ENCODE measurements around the gene KRTAP5-5.

DNA sequence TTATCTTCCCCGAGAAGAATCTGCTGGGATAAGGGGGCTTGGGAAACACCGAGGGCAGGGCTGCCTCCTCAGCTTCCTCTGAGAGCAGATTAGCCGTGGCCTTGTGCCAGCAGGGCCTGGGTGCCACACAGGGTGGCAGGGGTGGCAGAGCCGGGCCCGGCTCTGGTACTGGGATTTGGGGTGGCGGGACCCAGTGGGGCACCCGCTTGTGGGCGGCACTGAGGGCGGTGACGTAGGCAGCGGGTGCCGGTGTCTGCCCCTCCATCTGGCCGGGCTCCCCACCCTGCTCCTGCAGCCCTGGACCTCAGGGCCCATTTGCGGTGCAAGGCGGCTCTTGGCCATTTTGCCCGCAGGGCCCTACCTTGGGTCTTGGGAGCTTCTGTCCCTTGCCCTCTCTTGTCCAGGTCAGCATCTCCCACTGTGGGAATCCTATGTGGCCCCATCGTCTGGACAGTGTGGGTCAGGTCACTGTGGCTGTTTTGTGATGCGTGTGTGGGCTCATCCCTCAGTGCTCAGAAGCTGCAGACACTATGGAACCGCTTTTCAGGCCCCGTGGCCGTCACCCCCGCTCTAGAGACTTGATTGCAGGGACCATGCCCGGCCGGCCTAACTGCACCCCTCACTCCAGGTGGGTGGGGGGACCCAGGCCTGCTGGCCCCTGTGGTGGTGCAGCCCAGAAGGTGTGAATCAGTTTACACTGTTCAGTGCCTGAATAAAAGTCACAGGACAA lies 37.7 kb downstream of the KRTAP5-5 start:
- no peak for TF ChIP-seq CTCF (IDR thresholded peaks at IDR 0.05)
- no peak for TF ChIP-seq EP300 (IDR thresholded peaks at IDR 0.05)
